Muscle of leg (tissue), 11 donors: ENCODE measurements around the gene NDST1. TPM values are rescaled to one million over a fixed set of nuclear protein-coding genes. Genes with fewer than 3 reads are reported as not detected.

Experiments
- DNase-seq: peaks from one replicate; pipeline ENCODE4 v3.0.0; 2013
- H3K27ac ChIP-seq: one replicate; pipeline ENCODE4 v1.5.1; 2013; ENCODE audit warnings: mild to moderate bottlenecking, low read length, control low read depth
- H3K27me3 ChIP-seq: one replicate; pipeline ENCODE4 v1.6.1; 2013; ENCODE audit warnings: low read length; ENCODE audit not compliant: control insufficient read depth, insufficient read depth
- H3K36me3 ChIP-seq: one replicate; pipeline ENCODE4 v1.6.1; 2013; ENCODE audit warnings: low read length; ENCODE audit not compliant: control insufficient read depth, insufficient read depth
- H3K4me1 ChIP-seq: one replicate; pipeline ENCODE4 v1.6.1; 2013; ENCODE audit warnings: low read length; ENCODE audit not compliant: control insufficient read depth, insufficient read depth
- H3K4me3 ChIP-seq: one replicate; pipeline ENCODE4 v1.5.1; 2013; ENCODE audit warnings: low read length, control low read depth
- H3K9me3 ChIP-seq: replicated peaks from 2 replicates; pipeline ENCODE4 v1.6.1; 2013; ENCODE audit warnings: low read depth, low read length; ENCODE audit not compliant: control insufficient read depth
- WGBS: methylation state at CpG from one replicate; pipeline ENCODE4 v1.1.5; 2013; ENCODE audit warnings: missing lambda C conversion rate; ENCODE audit not compliant: insufficient coverage; 5-methylcytosine and 5-hydroxymethylcytosine counted together
- polyA plus RNA-seq, 8 donors: library from polyadenylated mRNA; unstranded; fragments of 120-200 nt; gene quantifications; one replicate each; pipeline versions ENCODE4 v1.2.1 to v1.2.3, GENCODE V29; 2013; ENCODE audit warnings: inconsistent platforms in 1 of 8, low replicate concordance in 1 of 8; ENCODE audit not compliant: insufficient read length in 8 of 8, insufficient read depth in 1 of 8
- total RNA-seq: library from RNA; stranded (reverse); fragments of 120-200 nt; gene quantifications from one replicate; pipeline ENCODE4 v1.2.4, GENCODE V29; 2013

NDST1 gene
- total and polyA plus RNA-seq, 9 donors = 24.4 to 71.2 (median 53.1) TPM

DNA sequence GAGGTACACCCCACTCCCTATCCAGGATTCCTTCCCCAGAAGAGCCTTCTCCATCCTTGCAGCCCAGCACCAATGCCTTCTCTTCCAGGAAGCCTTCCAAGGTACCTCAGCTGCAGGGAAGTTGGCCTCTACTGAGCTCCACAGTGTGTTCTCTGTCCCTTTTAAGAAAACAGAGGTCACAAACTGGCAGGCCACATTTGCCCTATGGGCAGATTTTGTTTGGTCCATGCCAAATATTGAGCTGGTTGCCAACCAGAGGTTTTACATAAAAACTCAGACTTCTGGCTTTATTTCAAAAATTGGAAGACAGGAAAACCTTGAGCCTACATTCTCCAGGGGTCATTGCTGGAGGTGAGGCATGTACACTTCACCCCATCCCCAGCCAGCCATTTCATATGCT, 9.0 kb upstream of the NDST1 start:
- no peak overlapping the region for H3K4me3 ChIP-seq
- DNase-seq = no peak
- no peaks in the 10 kb centered on the region for H3K27me3 ChIP-seq
- H3K36me3 ChIP-seq = peaks cover 27% of the 10 kb centered on the region
- no peak overlapping the region for H3K27ac ChIP-seq
- peaks cover 63% of the 10 kb centered on the region for H3K4me1 ChIP-seq
- H3K9me3 ChIP-seq = no peaks in the 10 kb centered on the region

DNA sequence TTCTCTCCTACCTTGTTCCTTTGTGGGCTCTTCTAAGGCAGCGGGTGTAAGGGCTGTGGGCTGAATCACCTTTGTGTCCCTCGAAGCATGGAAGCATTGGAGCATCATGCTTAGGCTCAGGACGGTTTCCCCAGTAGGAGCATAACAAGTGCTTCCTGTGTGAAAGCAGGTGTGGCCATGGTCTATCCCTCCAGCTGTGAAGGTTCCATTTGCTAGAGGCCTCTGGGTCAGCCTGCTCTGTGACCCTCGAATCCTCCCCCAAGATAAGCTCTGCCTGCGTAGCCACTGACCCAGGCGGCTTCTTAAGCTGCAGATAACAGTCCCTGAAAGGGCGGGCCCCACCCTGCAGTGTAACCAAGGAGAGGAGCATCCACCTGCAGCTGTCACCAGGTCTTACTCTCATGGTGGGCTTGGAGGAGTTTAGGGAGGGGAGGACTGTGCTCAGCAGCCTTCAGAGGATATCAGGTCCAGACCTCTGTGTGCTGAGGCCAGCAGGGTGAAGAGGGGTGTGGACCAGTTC, 8.4 kb upstream of the NDST1 start:
- 61% methylated on average over 5 of the region's 7 CpGs for WGBS
- peaks cover 68% of the 10 kb centered on the region for H3K4me1 ChIP-seq
- no peaks in the 10 kb centered on the region for H3K27me3 ChIP-seq
- no peak overlapping the region for H3K4me3 ChIP-seq
- H3K27ac ChIP-seq = no peak overlapping the region
- DNase-seq = no peak
- peaks cover 27% of the 10 kb centered on the region for H3K36me3 ChIP-seq
- H3K9me3 ChIP-seq = no peaks in the 10 kb centered on the region

DNA sequence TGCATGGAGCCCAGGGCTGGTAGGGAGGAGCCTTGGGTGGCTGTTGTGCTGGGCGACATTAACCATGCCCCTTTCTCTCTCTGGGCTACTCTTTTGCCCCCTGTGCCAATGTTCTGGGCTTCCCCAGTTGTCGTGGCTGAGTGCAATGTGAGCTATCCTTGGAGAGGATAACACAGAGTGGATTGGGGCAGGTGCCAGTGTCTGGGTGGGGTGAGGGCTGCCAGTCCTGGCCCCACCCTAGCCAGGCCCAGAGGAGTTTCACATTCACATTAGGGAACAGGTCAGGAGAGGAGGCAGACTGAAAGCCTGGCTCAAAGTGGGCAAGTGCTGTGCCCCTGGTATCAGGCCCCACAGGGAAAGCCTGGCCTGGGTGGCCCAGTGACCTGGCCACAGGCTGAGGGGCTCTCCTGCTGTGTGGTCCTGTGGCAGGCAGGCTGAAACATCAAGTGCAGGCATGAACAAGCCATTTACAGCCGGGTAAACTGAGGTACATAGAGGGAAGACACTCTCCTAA, 7.5 kb upstream of the NDST1 start:
- peaks cover 77% of the 10 kb centered on the region for H3K4me1 ChIP-seq
- H3K4me3 ChIP-seq = no peak overlapping the region
- H3K36me3 ChIP-seq = peaks cover 27% of the 10 kb centered on the region
- no peaks in the 10 kb centered on the region for H3K27me3 ChIP-seq
- peak; percentile 32 for DNase-seq
- H3K9me3 ChIP-seq = no peaks in the 10 kb centered on the region
- H3K27ac ChIP-seq = peak overlapping the region; percentile 69
- 44% methylated on average over 1 of the region's 3 CpGs for WGBS

GRCh38 chr5:150500905-150501304, 7.0 kb upstream of the NDST1 start:
- Histone ChIP-seq H3K9me3 (no peaks in the 10 kb centered on the region), H3K27ac (peak overlapping the region; percentile 69), H3K36me3 (peaks cover 29% of the 10 kb centered on the region), H3K4me1 (peaks cover 82% of the 10 kb centered on the region), H3K27me3 (no peaks in the 10 kb centered on the region), H3K4me3 (no peak overlapping the region)
- WGBS = no CpG with 5 or more reads among the region's 8 CpGs
- DNase-seq = no peak

GRCh38 chr5:150502106-150502505, 5.8 kb upstream of the NDST1 start:
- DNase-seq = no peak
- Histone ChIP-seq H3K27me3 (no peaks in the 10 kb centered on the region), H3K27ac (no peak overlapping the region), H3K9me3 (no peaks in the 10 kb centered on the region), H3K36me3 (peaks cover 37% of the 10 kb centered on the region), H3K4me3 (no peak overlapping the region), H3K4me1 (peaks cover 86% of the 10 kb centered on the region)
- 66% methylated on average over 8 of the region's 8 CpGs for WGBS

GRCh38 chr5:150502847-150503246, 5.1 kb upstream of the NDST1 start:
- no peaks in the 10 kb centered on the region for H3K9me3 ChIP-seq
- H3K4me1 ChIP-seq = peaks cover 86% of the 10 kb centered on the region
- no peak for DNase-seq
- no peak overlapping the region for H3K4me3 ChIP-seq
- no peak overlapping the region for H3K27ac ChIP-seq
- H3K27me3 ChIP-seq = no peaks in the 10 kb centered on the region
- WGBS = 92% methylated on average over 2 of the region's 3 CpGs
- peaks cover 35% of the 10 kb centered on the region for H3K36me3 ChIP-seq

GRCh38 chr5:150503386-150503785, 4.5 kb upstream of the NDST1 start:
- Histone ChIP-seq H3K4me1 (peaks cover 86% of the 10 kb centered on the region), H3K36me3 (peaks cover 36% of the 10 kb centered on the region), H3K9me3 (no peaks in the 10 kb centered on the region), H3K4me3 (no peak overlapping the region), H3K27ac (no peak overlapping the region), H3K27me3 (no peaks in the 10 kb centered on the region)
- WGBS = no CpG with 5 or more reads among the region's 4 CpGs
- no peak for DNase-seq

DNA sequence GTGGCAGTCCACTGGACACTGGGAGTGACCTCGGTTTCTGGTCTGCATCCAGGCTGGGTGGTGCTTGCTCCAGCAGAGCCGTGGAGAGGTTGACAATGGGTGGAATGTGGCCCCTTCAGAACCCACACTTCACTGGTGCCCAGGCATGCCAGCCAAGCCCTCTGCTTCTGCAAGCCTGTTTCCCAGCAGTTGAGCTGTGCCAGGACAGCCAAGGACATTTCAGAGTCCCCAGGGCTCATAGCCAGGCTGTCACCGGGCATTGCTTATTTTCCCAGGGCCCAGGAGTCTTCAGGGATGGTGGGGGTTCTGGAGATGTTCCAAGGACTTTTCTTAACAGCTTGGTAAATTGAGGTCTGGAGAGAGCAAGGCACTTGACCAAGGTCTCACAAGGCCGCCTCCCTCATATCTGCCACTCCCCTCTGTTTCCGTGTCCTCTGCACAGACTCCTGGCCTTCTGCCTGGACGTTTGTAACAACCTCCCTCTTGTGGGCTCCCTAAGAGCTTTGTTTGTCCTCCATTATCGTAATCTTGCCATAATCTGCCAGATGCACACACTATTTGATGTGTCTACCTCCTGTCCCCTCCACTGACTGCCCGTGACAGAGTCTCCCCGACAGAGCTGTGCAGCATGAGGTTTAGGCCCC, 3.8 kb upstream of the NDST1 start:
- H3K9me3 ChIP-seq = no peaks in the 10 kb centered on the region
- peak; percentile 48 for DNase-seq
- H3K36me3 ChIP-seq = peaks cover 33% of the 10 kb centered on the region
- no peak overlapping the region for H3K4me3 ChIP-seq
- WGBS = 34% methylated on average over 7 of the region's 9 CpGs
- H3K27ac ChIP-seq = peak overlapping the region; percentile 62
- peaks cover 86% of the 10 kb centered on the region for H3K4me1 ChIP-seq
- H3K27me3 ChIP-seq = no peaks in the 10 kb centered on the region

- WGBS = no CpG with 5 or more reads among the region's 8 CpGs
- Histone ChIP-seq H3K9me3 (no peaks in the 10 kb centered on the region), H3K4me3 (no peak overlapping the region), H3K27ac (peak overlapping the region; percentile 48), H3K36me3 (peaks cover 27% of the 10 kb centered on the region), H3K27me3 (no peaks in the 10 kb centered on the region), H3K4me1 (peaks cover 77% of the 10 kb centered on the region)
- DNase-seq = peak; percentile 40
Measured at GRCh38 chr5:150505041-150505511, 2.9 kb upstream of the NDST1 start.

- Histone ChIP-seq H3K27ac (no peak overlapping the region), H3K4me1 (peaks cover 75% of the 10 kb centered on the region), H3K27me3 (no peaks in the 10 kb centered on the region), H3K36me3 (peaks cover 20% of the 10 kb centered on the region), H3K9me3 (no peaks in the 10 kb centered on the region), H3K4me3 (no peak overlapping the region)
- 91% methylated on average over 5 of the region's 8 CpGs for WGBS
- DNase-seq = no peak
Measured at GRCh38 chr5:150505816-150506215, 2.1 kb upstream of the NDST1 start.
